ENCODE results near the gene PFN3. TPM values are rescaled to one million over a fixed set of nuclear protein-coding genes. Genes with fewer than 3 reads are reported as not detected.

PFN3 gene
- polyA plus RNA-seq, 1 of the 3 experiments (the other 2 are of a cell fraction), result not detected

DNA sequence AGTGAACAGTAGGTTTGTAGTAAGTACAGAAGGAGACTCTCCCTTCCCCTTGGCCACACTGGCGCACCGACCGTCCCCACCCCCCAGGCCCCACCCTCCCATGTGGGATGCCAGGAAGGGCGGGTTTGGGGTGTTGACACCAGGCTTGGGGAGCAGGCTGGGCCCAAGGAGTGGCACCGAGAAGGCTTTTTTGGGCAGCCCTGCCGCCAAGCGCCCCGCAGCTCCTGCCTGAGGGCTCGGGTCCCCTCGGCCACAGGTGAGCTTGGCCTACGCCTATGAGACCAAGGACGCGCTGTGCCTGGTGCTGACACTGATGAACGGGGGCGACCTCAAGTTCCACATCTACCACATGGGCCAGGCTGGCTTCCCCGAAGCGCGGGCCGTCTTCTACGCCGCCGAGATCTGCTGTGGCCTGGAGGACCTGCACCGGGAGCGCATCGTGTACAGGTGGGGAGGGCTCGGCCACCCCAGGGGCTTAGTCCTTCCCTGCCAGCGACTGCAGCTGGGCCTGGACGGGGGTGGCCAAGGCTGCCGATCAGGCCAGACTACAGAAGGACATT, 33.3 kb upstream of the PFN3 start:
- H3K9me2 ChIP-seq, result no peaks in the 10 kb centered on the region
- H3K9me3 ChIP-seq, result no peaks in the 10 kb centered on the region
- DNase-seq, result no peak
- POLR2A ChIA-PET, result no interaction called here
- no peak overlapping the region for H3K4me3 ChIP-seq (ENCODE audit: low read depth in 2 of 2, low read length in 1 of 2)
- peaks cover 12 to 54% of the 10 kb centered on the region in 2 experiments for H3K36me3 ChIP-seq (replicated peaks in 1 of 2; ENCODE audit: control insufficient read depth in 1 of 2, insufficient read depth in 2 of 2, low read length in 1 of 2)
- no peak overlapping the region for H2AFZ ChIP-seq (ENCODE audit: low read depth)
- TF ChIP-seq USF2 (IDR thresholded peaks at IDR 0.05; ENCODE audit: borderline replicate concordance, low read depth, low read length) (no peak), NRF1 (IDR thresholded peaks at IDR 0.05; ENCODE audit: low read depth, low read length) (no peak), REST (IDR thresholded peaks at IDR 0.05; ENCODE audit: low read depth, low read length) (no peak), SIN3A (IDR thresholded peaks at IDR 0.05; ENCODE audit: borderline replicate concordance, low read depth, low read length) (no peak), FOXJ3 (CRISPR knock-in tag; IDR thresholded peaks at IDR 0.05) (no peak)
- TF ChIP-seq, protein P1, sequence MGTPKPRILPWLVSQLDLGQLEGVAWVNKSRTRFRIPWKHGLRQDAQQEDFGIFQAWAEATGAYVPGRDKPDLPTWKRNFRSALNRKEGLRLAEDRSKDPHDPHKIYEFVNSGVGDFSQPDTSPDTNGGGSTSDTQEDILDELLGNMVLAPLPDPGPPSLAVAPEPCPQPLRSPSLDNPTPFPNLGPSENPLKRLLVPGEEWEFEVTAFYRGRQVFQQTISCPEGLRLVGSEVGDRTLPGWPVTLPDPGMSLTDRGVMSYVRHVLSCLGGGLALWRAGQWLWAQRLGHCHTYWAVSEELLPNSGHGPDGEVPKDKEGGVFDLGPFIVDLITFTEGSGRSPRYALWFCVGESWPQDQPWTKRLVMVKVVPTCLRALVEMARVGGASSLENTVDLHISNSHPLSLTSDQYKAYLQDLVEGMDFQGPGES (IDR thresholded peaks at IDR 0.05; ENCODE audit: low read depth, low read length), result no peak
- TF ChIP-seq, protein P2, sequence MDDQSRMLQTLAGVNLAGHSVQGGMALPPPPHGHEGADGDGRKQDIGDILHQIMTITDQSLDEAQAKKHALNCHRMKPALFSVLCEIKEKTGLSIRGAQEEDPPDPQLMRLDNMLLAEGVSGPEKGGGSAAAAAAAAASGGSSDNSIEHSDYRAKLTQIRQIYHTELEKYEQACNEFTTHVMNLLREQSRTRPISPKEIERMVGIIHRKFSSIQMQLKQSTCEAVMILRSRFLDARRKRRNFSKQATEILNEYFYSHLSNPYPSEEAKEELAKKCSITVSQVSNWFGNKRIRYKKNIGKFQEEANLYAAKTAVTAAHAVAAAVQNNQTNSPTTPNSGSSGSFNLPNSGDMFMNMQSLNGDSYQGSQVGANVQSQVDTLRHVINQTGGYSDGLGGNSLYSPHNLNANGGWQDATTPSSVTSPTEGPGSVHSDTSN (IDR thresholded peaks at IDR 0.05), result 0 out of 2 replicates have a peak, but pooled peaks have one; percentile 6
- CTCF ChIA-PET, result interaction anchor here (3.8 kb wide), 1 partner anchor 30 kb away, joined by 21 read pairs; no protein-coding TSS in a partner anchor
- peaks cover 10% of the 10 kb centered on the region for H3K79me2 ChIP-seq (ENCODE audit: insufficient read depth)
- 97% methylated on average over 9 of the region's 29 CpGs for WGBS (ENCODE audit: low lambda C conversion rate)
- H3K4me1 ChIP-seq (ENCODE audit: control insufficient read depth in 1 of 2, insufficient read depth in 2 of 2, low read depth in 1 of 2, low read length in 1 of 2), result peaks cover 0 to 10% of the 10 kb centered on the region in 2 experiments; a peak in 1 of 4 replicates
- no peak overlapping the region for H3K4me2 ChIP-seq
- peaks cover 4% of the 10 kb centered on the region for H3F3A ChIP-seq (replicated peaks; ENCODE audit: insufficient read depth)
- H3K9ac ChIP-seq, result no peak overlapping the region
- no peak overlapping the region for H3K27ac ChIP-seq (ENCODE audit: low read depth in 2 of 2, low read length in 1 of 2)
- no peaks in the 10 kb centered on the region for H3K27me3 ChIP-seq (ENCODE audit: insufficient read depth)
- 0 out of 2 replicates have a peak, but pooled peaks cover 9% of the 10 kb centered on the region for H4K20me1 ChIP-seq (ENCODE audit: insufficient read depth)
